ENCODE data around the gene DDX1. TPM values are rescaled to one million over a fixed set of nuclear protein-coding genes. Genes with fewer than 3 reads are reported as not detected.

Gene DDX1
- total and polyA plus RNA-seq, 4 experiments from 2014 or later: 53.3 to 61.7 (median 57.1) TPM

GRCh38 chr2:15584316-15584715 is 7.4 kb upstream of the DDX1 start:
- intact Hi-C loops (cut with micrococcal nuclease): no loop called here
- H3K9me3 ChIP-seq (ENCODE audit: control insufficient read depth in 1 of 2, low read length in 2 of 2): no peaks in the 10 kb centered on the region
- Mint-ChIP-seq H3K4me3 (no peak overlapping the region), H3K4me1 (no peaks in the 10 kb centered on the region), H3K27ac (no peak overlapping the region), H3K9me3 (no peaks in the 10 kb centered on the region), H3K27me3 (no peaks in the 10 kb centered on the region), H3K36me3 (no peaks in the 10 kb centered on the region)
- no peak for DNase-seq
- ChIA-PET CTCF (ENCODE audit: partially characterized antibody) (no interaction called here), POLR2A (ENCODE audit: partially characterized antibody) (interaction anchor here (2.0 kb wide), 1 partner anchor 23 kb away, joined by 4 read pairs; the partner anchor contains the start of gene NBAS)
- no peaks in the 10 kb centered on the region for H3K27me3 ChIP-seq (ENCODE audit: insufficient read depth, low read length)
- no peaks in the 10 kb centered on the region for H3K36me3 ChIP-seq (ENCODE audit: insufficient read depth, low read length)
- no peak overlapping the region for H3K27ac ChIP-seq (ENCODE audit: low read depth, low read length)
- no peak overlapping the region for H3K4me3 ChIP-seq (ENCODE audit: low read length in 2 of 2)
- no peaks in the 10 kb centered on the region for H3K4me1 ChIP-seq (ENCODE audit: insufficient read depth, low read length)

- no peaks in the 10 kb centered on the region for H3K9me3 Mint-ChIP-seq
- H3K4me3 Mint-ChIP-seq: no peak overlapping the region
- no peak for DNase-seq
- Histone ChIP-seq H3K9me3 (ENCODE audit: control insufficient read depth in 1 of 2, low read length in 2 of 2) (no peaks in the 10 kb centered on the region), H3K36me3 (ENCODE audit: insufficient read depth, low read length) (no peaks in the 10 kb centered on the region), H3K27me3 (ENCODE audit: insufficient read depth, low read length) (no peaks in the 10 kb centered on the region), H3K27ac (ENCODE audit: low read depth, low read length) (no peak overlapping the region), H3K4me1 (ENCODE audit: insufficient read depth, low read length) (no peaks in the 10 kb centered on the region), H3K4me3 (ENCODE audit: low read length in 2 of 2) (no peak overlapping the region)
- intact Hi-C loops (cut with micrococcal nuclease): no loop called here
- H3K27me3 Mint-ChIP-seq: no peaks in the 10 kb centered on the region
- CTCF ChIA-PET (ENCODE audit: partially characterized antibody): interaction anchor here (8.9 kb wide), 1 partner anchor 8 kb away, joined by 61 read pairs; no protein-coding TSS in a partner anchor
- POLR2A ChIA-PET (ENCODE audit: partially characterized antibody): interaction anchor here (2.0 kb wide), 1 partner anchor 23 kb away, joined by 4 read pairs; the partner anchor contains the start of gene NBAS
- H3K4me1 Mint-ChIP-seq: no peaks in the 10 kb centered on the region
- no peak overlapping the region for H3K27ac Mint-ChIP-seq
- no peaks in the 10 kb centered on the region for H3K36me3 Mint-ChIP-seq
Observed at GRCh38 chr2:15584767-15585469, 6.8 kb upstream of the DDX1 start.

DNA sequence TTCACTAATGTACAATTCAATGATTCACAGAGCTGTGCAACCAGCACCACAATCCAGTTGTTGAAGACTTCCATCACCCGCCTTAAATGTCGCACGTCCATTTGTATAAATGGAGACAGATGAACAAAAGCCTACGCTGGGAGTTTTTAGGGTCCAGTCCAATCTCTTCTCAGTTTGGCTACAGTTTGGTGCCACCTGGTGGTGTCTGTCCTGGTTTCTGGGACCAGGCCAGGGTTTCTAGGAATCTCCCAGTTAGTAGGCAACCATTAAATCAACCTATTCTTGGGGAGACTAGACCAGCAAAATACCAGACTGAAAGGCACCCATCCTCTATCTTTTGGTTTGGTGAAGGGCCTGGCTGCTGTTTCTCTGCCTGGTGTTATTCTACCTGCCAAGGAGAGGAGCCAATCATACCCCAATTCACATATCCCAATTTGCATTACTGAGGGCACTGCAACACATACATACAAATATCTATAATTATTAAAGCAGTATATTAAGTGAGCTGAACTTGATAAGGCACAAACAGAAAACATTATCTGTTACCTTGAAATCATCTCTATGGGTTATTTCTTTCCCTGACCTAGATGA is 3.2 kb upstream of the DDX1 start:
- POLR2A ChIA-PET (ENCODE audit: partially characterized antibody): no interaction called here
- H3K4me1 Mint-ChIP-seq: peaks cover 13 to 26% (median 18%) of the 10 kb centered on the region in 4 donors
- no peaks in the 10 kb centered on the region for H3K9me3 Mint-ChIP-seq
- Histone ChIP-seq H3K27ac (ENCODE audit: low read depth, low read length) (no peak overlapping the region), H3K4me3 (ENCODE audit: low read length in 2 of 2) (no peak overlapping the region), H3K36me3 (ENCODE audit: insufficient read depth, low read length) (no peaks in the 10 kb centered on the region), H3K9me3 (ENCODE audit: control insufficient read depth in 1 of 2, low read length in 2 of 2) (no peaks in the 10 kb centered on the region), H3K4me1 (ENCODE audit: insufficient read depth, low read length) (peaks cover 18% of the 10 kb centered on the region), H3K27me3 (ENCODE audit: insufficient read depth, low read length) (no peaks in the 10 kb centered on the region)
- peaks cover 0 to 9% of the 10 kb centered on the region in 2 donors for H3K36me3 Mint-ChIP-seq
- CTCF ChIA-PET (ENCODE audit: partially characterized antibody): interaction anchor here (1.8 to 8.9 kb wide), 2 partner anchors 12 to 27 kb away, joined by 6 to 61 read pairs; partner anchors contain the start of gene NBAS
- DNase-seq: peak in 2 of 5 donors; percentile 3 to 5
- H3K4me3 Mint-ChIP-seq: peak overlapping the region in 1 of 8 donors; percentile 26
- intact Hi-C loops (cut with micrococcal nuclease): no loop called here
- no peaks in the 10 kb centered on the region for H3K27me3 Mint-ChIP-seq
- H3K27ac Mint-ChIP-seq: no peak overlapping the region

DNA sequence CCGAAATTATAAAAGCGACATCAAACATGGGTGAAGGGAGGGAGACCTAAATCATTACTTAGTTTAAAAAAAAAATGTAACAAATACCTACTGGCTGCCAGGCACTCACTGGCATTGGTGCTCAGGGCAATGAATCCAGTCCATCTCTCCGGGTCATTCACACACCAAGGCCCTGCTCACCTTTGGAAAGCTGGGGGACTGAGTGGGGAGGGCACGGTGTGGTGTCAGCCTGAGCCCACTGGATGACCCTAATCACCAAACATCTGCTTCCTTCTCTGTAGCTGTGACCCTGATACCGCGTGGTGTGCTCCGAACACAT is 336 bp upstream of the DDX1 start:
- Histone ChIP-seq H3K9me3 (ENCODE audit: control insufficient read depth in 1 of 2, low read length in 2 of 2) (no peaks in the 10 kb centered on the region), H3K4me3 (ENCODE audit: low read length in 2 of 2) (peak overlapping the region; percentile 48 to 71), H3K27me3 (ENCODE audit: insufficient read depth, low read length) (no peaks in the 10 kb centered on the region), H3K36me3 (ENCODE audit: insufficient read depth, low read length) (peaks cover 12% of the 10 kb centered on the region), H3K27ac (ENCODE audit: low read depth, low read length) (peak overlapping the region; percentile 76), H3K4me1 (ENCODE audit: insufficient read depth, low read length) (peaks cover 31% of the 10 kb centered on the region)
- Mint-ChIP-seq H3K4me1 (peaks cover 25 to 46% (median 33%) of the 10 kb centered on the region in 4 donors), H3K27ac (peak overlapping the region; percentile 87 to 97 (median 95)), H3K4me3 (peak overlapping the region; percentile 86 to 96 (median 92)), H3K27me3 (no peaks in the 10 kb centered on the region), H3K9me3 (no peaks in the 10 kb centered on the region), H3K36me3 (peaks cover 15 to 20% of the 10 kb centered on the region in 2 donors)
- ChIA-PET POLR2A (ENCODE audit: partially characterized antibody) (interaction anchor here (1.0 to 3.1 kb wide), 3 partner anchors 10 to 30 kb away, joined by 3 to 36 read pairs (median 4); partner anchors contain the start of gene NBAS), CTCF (ENCODE audit: partially characterized antibody) (interaction anchor here (8.9 kb wide), 1 partner anchor 14 kb away, joined by 61 read pairs; no protein-coding TSS in a partner anchor)
- DNase-seq: no peak
- intact Hi-C loops (cut with micrococcal nuclease): loop anchor here (1.0 kb wide), 2 partner anchors 30 to 449 kb away; partner anchors contain the start of gene NBAS

DNA sequence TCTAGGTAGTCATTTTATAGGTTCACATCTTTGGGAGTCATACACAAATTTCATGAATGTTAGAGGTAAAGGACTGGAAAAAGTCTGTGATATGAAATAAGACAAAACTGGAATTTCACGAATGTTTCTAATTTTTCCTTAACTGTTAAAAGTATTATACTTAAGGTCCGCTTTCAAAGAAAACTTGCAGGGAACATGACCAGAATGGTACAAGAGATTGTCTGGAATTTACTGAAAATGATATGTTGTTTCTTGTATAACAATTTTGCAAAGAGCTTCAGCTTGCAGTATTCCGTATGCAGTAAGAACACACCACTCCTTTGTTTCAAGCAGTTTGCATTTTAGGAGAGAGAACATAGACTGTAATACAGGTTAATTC is 1.6 kb downstream of the DDX1 start:
- H3K27ac ChIP-seq (ENCODE audit: low read depth, low read length): no peak overlapping the region
- POLR2A ChIA-PET (ENCODE audit: partially characterized antibody): interaction anchor here (2.6 kb wide), 1 partner anchor 32 kb away, joined by 14 read pairs; the partner anchor contains the start of gene NBAS

DNA sequence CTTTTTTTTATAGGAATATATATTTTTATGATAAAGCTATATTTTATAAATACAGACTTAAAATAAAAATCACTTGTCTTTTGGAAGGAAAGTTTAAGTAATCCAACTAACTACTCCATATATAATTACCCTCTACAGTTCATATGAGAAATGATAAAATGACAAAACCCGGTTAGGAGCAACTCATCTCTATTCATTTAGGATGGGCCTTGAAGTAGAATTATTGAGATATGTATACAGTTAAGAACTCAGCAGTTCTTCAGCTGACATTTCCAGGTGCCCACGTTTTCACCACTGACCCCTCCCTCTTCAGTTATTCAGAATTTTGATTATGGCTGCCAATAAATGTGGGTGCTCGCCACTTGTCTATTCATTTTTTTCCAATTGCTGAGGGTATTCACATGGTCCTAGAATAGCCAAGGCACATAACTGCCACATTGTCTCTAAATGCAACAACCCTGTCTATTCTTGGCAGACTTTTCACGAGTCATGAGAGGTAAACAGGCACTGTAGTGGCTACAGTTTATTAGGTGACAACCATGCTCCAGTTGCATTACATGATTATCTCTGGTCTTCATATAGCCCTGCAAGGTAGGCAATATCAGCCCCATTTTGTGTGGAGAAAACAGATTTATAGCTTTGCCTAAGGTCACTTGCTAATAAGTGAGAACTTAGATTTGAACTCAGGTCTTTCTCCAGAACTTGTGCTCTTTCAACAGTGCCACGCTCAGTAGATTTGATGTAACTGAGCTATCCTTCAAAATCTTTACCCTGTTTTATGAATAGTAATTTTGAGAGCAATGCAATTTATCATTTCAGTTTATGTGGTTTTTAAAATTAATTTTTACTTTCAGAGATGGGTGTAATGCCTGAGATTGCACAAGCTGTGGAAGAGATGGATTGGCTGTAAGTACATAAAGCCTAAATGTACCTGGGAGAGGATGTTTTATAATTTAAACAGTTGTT is 2.9 kb downstream of the DDX1 start:
- Mint-ChIP-seq H3K27me3 (no peaks in the 10 kb centered on the region), H3K4me3 (peak overlapping the region in 1 of 8 donors; percentile 39), H3K9me3 (no peaks in the 10 kb centered on the region), H3K36me3 (peaks cover 35 to 43% of the 10 kb centered on the region in 2 donors), H3K4me1 (peaks cover 32 to 47% (median 35%) of the 10 kb centered on the region in 4 donors), H3K27ac (peak overlapping the region in 2 of 7 donors; percentile 48 to 79)
- peaks cover 38% of the 10 kb centered on the region for H3K36me3 ChIP-seq (ENCODE audit: insufficient read depth, low read length)
- H3K27me3 ChIP-seq (ENCODE audit: insufficient read depth, low read length): no peaks in the 10 kb centered on the region
- H3K9me3 ChIP-seq (ENCODE audit: control insufficient read depth in 1 of 2, low read length in 2 of 2): no peaks in the 10 kb centered on the region
- no peak overlapping the region for H3K27ac ChIP-seq (ENCODE audit: low read depth, low read length)
- H3K4me3 ChIP-seq (ENCODE audit: low read length in 2 of 2): no peak overlapping the region
- DNase-seq: no peak
- peaks cover 31% of the 10 kb centered on the region for H3K4me1 ChIP-seq (ENCODE audit: insufficient read depth, low read length)
- ChIA-PET CTCF (ENCODE audit: partially characterized antibody) (interaction anchor here (1.5 to 2.3 kb wide), 2 partner anchors 17 to 33 kb away, joined by 6 read pairs; partner anchors contain the start of gene NBAS), POLR2A (ENCODE audit: partially characterized antibody) (interaction anchor here (2.6 kb wide), 1 partner anchor 33 kb away, joined by 14 read pairs; the partner anchor contains the start of gene NBAS)
- intact Hi-C loops (cut with micrococcal nuclease): no loop called here

More for the DNA sequence above, 1.6 kb downstream of the DDX1 start:
- H3K4me3 Mint-ChIP-seq: peak overlapping the region; percentile 86 to 96 (median 92)
- H3K27ac Mint-ChIP-seq: peak overlapping the region in 6 of 7 donors; percentile 84 to 95 (median 92)
- Histone ChIP-seq H3K27me3 (ENCODE audit: insufficient read depth, low read length) (no peaks in the 10 kb centered on the region), H3K4me1 (ENCODE audit: insufficient read depth, low read length) (peaks cover 31% of the 10 kb centered on the region), H3K4me3 (ENCODE audit: low read length in 2 of 2) (no peak overlapping the region), H3K36me3 (ENCODE audit: insufficient read depth, low read length) (peaks cover 29% of the 10 kb centered on the region), H3K9me3 (ENCODE audit: control insufficient read depth in 1 of 2, low read length in 2 of 2) (no peaks in the 10 kb centered on the region)
- no peaks in the 10 kb centered on the region for H3K9me3 Mint-ChIP-seq
- intact Hi-C loops (cut with micrococcal nuclease): no loop called here
- no peak for DNase-seq
- peaks cover 29 to 34% of the 10 kb centered on the region in 2 donors for H3K36me3 Mint-ChIP-seq
- H3K27me3 Mint-ChIP-seq: no peaks in the 10 kb centered on the region
- CTCF ChIA-PET (ENCODE audit: partially characterized antibody): interaction anchor here (1.5 to 8.9 kb wide), 2 partner anchors 16 to 32 kb away, joined by 6 to 61 read pairs; partner anchors contain the start of gene NBAS
- H3K4me1 Mint-ChIP-seq: peaks cover 31 to 47% (median 35%) of the 10 kb centered on the region in 4 donors
